ENCODE results near the gene PRDM16.

Gene PRDM16

DNA sequence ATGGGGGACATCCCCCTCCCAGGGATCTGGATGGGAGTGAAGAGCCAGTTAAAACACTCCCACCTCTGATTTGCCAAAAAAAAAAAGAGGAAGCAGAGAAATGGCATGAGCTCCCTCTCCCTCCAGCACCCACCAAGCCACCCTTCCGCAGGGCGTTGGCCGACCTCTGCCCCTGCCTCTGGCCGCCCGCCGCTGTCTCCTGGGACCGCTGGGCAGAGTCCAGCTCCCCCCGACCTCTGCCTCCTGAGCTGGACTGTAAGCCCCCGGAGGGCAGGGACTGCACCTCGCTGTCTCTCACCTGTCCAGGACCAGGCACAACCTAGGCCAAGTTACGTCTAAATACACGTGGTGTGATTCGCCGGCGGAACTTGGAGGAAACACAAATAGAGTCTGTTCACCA lies 174.3 kb downstream of the PRDM16 start:
- Histone ChIP-seq H4K20me1 (ENCODE audit: insufficient read depth, low read length) (no peaks in the 10 kb centered on the region), H3K79me2 (ENCODE audit: insufficient read depth, low read length) (no peaks in the 10 kb centered on the region), H2AFZ (ENCODE audit: low read depth, low read length) (no peak overlapping the region), H3K9me3 (ENCODE audit: insufficient read depth, low read length, severe bottlenecking) (no peaks in the 10 kb centered on the region), H3K9ac (ENCODE audit: low read depth, low read length) (no peak overlapping the region), H3K36me3 (ENCODE audit: insufficient read depth, low read length) (no peaks in the 10 kb centered on the region), H3K27me3 (ENCODE audit: insufficient read depth, low read length, poor library complexity) (no peaks in the 10 kb centered on the region), H3K4me2 (ENCODE audit: insufficient read depth, low read length) (no peak overlapping the region), H3K4me1 (ENCODE audit: insufficient read depth, low read length) (no peaks in the 10 kb centered on the region), H3K27ac (ENCODE audit: low read length) (no peak overlapping the region), H3K4me3 (ENCODE audit: low read depth in 1 of 2, low read length in 2 of 2) (no peak overlapping the region)
- DNase-seq (no peak), ATAC-seq (ENCODE audit: insufficient read depth, low read depth) (no peak)
- TF ChIP-seq EZH2 (IDR thresholded peaks at IDR 0.05; ENCODE audit: borderline replicate concordance, low read depth, low read length, severe bottlenecking) = no peak
- TF ChIP-seq, protein P1, sequence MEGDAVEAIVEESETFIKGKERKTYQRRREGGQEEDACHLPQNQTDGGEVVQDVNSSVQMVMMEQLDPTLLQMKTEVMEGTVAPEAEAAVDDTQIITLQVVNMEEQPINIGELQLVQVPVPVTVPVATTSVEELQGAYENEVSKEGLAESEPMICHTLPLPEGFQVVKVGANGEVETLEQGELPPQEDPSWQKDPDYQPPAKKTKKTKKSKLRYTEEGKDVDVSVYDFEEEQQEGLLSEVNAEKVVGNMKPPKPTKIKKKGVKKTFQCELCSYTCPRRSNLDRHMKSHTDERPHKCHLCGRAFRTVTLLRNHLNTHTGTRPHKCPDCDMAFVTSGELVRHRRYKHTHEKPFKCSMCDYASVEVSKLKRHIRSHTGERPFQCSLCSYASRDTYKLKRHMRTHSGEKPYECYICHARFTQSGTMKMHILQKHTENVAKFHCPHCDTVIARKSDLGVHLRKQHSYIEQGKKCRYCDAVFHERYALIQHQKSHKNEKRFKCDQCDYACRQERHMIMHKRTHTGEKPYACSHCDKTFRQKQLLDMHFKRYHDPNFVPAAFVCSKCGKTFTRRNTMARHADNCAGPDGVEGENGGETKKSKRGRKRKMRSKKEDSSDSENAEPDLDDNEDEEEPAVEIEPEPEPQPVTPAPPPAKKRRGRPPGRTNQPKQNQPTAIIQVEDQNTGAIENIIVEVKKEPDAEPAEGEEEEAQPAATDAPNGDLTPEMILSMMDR (IDR thresholded peaks at IDR 0.05; ENCODE audit: borderline replicate concordance, extremely low read depth, low read length, poor library complexity, severe bottlenecking) = no peak

DNA sequence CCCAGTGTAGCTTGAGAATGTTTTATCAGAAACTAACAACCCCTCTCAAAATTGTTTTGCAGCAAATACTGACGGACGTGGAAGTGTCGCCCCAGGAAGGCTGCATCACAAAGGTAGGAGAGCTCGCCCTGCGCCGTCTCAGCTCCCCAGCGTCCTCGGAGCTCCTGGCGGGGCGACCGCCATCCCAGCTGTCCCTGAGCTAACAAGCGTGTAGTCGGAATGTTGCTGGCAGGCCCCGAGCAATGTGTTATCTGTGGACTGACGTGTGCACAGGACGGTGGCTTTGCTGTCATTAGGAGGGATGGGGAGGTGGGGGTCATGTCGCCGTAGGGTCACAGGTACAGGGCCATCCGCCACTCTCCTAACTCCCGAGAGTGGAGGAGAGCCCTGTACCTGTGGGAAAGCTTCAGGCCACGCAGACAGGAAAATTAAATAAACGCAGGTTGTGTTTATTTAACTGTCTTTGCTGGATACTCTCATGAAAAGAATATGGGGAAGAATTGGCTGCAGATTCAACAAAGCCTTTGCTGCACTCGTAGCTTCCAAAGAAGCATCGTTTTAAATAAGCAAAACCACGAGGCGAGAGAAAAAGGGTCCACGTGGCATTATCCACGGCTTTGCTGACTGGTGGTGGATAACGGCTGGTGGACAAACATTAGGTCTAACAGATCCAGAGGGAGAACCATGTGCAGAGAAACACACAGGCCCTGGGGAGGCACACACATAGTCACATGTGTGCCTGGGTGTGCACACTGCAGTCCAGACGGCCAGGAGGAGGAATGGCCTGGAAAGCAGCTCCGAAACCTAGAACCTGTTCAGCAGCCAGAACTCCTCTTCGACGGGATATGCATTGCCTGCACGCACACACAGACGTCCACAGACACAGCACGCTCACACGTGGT lies 175.3 kb downstream of the PRDM16 start:
- Histone ChIP-seq H3K79me2 (ENCODE audit: insufficient read depth, low read length) (no peaks in the 10 kb centered on the region), H3K4me2 (ENCODE audit: insufficient read depth, low read length) (no peak overlapping the region), H2AFZ (ENCODE audit: low read depth, low read length) (no peak overlapping the region), H3K36me3 (ENCODE audit: insufficient read depth, low read length) (no peaks in the 10 kb centered on the region), H3K9ac (ENCODE audit: low read depth, low read length) (no peak overlapping the region), H3K4me1 (ENCODE audit: insufficient read depth, low read length) (no peaks in the 10 kb centered on the region), H3K27ac (ENCODE audit: low read length) (no peak overlapping the region), H3K4me3 (ENCODE audit: low read depth in 1 of 2, low read length in 2 of 2) (no peak overlapping the region), H4K20me1 (ENCODE audit: insufficient read depth, low read length) (no peaks in the 10 kb centered on the region), H3K27me3 (ENCODE audit: insufficient read depth, low read length, poor library complexity) (no peaks in the 10 kb centered on the region), H3K9me3 (ENCODE audit: insufficient read depth, low read length, severe bottlenecking) (no peaks in the 10 kb centered on the region)
- TF ChIP-seq, protein P1 (IDR thresholded peaks at IDR 0.05; ENCODE audit: borderline replicate concordance, extremely low read depth, low read length, poor library complexity, severe bottlenecking) = no peak
- TF ChIP-seq EZH2 (IDR thresholded peaks at IDR 0.05; ENCODE audit: borderline replicate concordance, low read depth, low read length, severe bottlenecking) = no peak
- ATAC-seq (ENCODE audit: insufficient read depth, low read depth) (no peak), DNase-seq (no peak)

DNA sequence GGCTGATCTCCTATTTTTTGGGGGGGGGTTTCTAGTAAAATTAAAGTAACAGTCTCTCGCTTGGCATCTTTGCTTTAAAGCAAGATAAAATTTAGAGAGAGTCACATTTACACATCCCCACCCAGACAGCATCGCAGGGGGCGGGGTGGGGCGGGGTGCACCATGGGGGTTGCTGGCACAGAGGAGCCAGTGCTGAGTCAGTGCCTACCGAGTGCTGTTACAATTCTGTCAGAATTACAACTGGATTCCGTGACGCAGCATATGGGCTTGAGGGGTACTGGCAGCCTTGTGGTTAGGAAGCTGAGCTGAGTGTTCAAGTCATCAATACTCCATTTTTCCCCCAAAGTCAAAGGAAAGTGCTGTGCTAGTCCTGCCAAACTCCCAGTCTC lies 175.9 kb downstream of the PRDM16 start:
- Histone ChIP-seq H3K79me2 (ENCODE audit: insufficient read depth, low read length) (no peaks in the 10 kb centered on the region), H3K4me2 (ENCODE audit: insufficient read depth, low read length) (no peak overlapping the region), H4K20me1 (ENCODE audit: insufficient read depth, low read length) (no peaks in the 10 kb centered on the region), H3K27ac (ENCODE audit: low read length) (no peak overlapping the region), H3K4me3 (ENCODE audit: low read depth in 1 of 2, low read length in 2 of 2) (no peak overlapping the region), H3K4me1 (ENCODE audit: insufficient read depth, low read length) (no peaks in the 10 kb centered on the region), H3K9ac (ENCODE audit: low read depth, low read length) (no peak overlapping the region), H2AFZ (ENCODE audit: low read depth, low read length) (no peak overlapping the region), H3K9me3 (ENCODE audit: insufficient read depth, low read length, severe bottlenecking) (no peaks in the 10 kb centered on the region), H3K36me3 (ENCODE audit: insufficient read depth, low read length) (no peaks in the 10 kb centered on the region), H3K27me3 (ENCODE audit: insufficient read depth, low read length, poor library complexity) (no peaks in the 10 kb centered on the region)
- TF ChIP-seq, protein P1 (IDR thresholded peaks at IDR 0.05; ENCODE audit: borderline replicate concordance, extremely low read depth, low read length, poor library complexity, severe bottlenecking) = no peak
- TF ChIP-seq EZH2 (IDR thresholded peaks at IDR 0.05; ENCODE audit: borderline replicate concordance, low read depth, low read length, severe bottlenecking) = no peak
- DNase-seq = no peak
- ATAC-seq (ENCODE audit: insufficient read depth, low read depth) = no peak
